GM18505 (cell line): Measurements from ENCODE around the gene NUAK1.

ENCODE experiments used
- ATAC-seq: cut with Tn5 transposase; IDR thresholded peaks from one replicate; pipeline ENCODE4 v1.9.1; 2021; ENCODE audit not compliant: unreplicated experiment
- POLR2A ChIP-seq: IDR thresholded peaks from 4 replicates; pipeline ENCODE4 v1.6.1; 2011; ENCODE audit warnings: borderline replicate concordance; ENCODE audit not compliant: insufficient read depth, insufficient read length; ENCODE audit errors: extremely low read depth

NUAK1 gene

DNA sequence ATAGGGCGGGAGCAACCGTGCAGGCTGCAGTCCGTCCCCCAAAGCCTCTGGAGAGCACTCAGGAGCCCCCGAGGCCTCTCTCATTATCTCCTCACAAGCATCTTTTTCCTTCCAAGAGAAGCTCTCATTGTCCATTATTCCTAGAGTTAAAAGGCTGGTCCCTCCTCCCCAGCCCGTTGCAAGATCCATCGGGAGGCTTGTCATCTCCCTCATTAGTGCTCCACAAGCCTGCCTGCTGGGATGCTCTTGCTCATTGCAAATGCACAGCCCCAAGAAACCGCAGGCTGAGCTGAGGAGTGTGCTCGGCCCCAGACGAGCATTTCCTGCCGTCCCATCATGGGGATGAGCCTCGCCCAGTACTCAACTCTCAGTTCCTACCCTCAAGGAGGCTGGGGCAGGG lies 23.3 kb downstream of the NUAK1 start:
- no peak for TF ChIP-seq POLR2A
- ATAC-seq, result no peak

DNA sequence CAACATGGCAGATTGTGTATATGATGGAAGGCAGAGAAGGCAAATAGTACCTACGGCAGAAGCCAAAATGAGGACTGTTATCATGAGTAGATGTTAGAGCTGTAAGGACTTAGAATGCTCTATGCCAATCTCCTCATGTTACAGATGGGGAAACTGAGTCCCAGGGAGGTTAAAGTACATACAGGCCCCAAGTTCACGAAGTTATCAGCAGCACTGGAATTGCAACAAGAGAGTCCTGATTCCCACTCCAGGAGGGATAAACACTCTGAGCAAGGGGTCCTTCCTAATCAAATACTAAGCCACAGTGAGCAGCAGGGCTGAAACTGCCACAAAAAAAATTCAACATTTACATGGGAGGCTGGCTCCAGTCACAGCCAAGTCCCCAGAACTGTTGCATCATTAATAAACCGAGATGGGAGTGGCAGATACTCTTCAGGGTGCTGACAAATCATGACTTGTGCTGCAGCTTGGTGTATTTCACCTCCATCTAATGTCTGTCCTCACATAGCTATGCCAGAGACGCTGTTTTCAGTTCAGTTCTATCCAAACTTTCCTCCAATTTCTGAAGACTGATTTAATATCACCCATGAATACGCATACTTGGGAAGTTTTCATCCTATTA lies 24.2 kb downstream of the NUAK1 start:
- ATAC-seq, result no peak
- no peak for TF ChIP-seq POLR2A

DNA sequence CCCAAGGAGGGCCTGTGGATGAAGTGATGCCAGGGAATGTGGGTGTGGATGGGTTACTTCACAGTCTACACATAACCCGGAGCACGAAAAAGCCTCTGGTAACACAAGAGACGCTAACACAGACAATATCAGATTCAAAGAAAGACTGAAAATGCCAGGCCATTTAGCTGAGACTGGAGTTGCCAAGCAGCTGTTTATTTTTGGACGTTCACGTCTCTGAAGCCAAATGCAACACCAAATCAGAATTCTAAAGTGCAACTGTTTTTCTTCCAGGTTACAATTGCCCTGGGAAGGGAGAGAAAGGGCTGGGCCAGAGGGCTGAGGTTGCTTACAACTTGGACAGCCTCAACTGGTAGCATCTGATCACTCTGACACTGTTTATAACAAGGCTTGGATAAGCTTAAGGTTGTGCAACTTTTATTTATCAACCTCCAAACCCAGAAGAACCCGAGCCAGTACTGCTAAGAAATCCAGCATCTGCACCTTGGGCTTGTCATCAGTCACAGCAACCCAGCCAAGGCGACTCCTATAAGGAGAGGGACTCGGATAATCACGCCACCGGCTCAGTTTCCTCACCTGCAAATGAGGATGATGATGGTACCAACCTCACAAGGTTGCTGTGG lies 24.8 kb downstream of the NUAK1 start:
- no peak for TF ChIP-seq POLR2A
- ATAC-seq, result no peak

DNA sequence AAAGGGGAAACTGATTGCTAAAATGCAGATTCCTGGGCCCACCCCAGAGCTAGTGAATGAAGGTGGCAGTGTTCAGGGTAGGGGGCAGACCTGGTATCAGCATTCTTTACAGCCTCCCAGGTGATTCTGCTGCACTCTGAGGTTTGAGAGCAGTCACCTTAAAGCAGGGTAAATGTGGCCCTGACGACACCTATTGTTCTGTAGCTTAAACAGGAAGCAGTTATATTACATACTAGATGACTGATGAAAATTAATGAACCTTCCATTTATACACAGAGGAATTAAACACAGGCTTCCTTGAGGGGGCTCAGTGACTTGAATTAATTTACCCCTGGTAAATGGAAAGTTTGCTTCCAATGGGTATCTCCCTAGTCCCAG lies 25.3 kb downstream of the NUAK1 start:
- TF ChIP-seq POLR2A, result no peak
- ATAC-seq, result no peak

DNA sequence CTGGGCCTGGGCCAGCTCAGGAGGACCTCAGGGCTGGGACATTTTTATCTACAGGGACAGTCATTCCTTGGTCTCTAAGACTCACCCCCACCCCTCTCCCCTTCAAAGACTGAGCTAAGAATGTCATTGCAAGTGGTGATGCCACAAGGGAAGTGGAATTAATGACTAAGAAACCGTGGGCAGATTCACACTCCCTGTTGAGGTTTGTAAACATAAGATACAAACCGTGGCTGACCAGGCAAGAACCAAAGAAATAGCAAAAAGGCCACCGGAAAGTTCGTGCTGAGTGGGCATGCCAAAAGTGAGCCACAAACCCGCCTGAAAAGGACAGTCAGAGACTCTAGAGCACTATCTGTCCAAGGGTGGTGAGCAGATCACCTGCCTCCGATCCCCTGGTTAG lies 25.7 kb downstream of the NUAK1 start:
- TF ChIP-seq POLR2A, result no peak
- no peak for ATAC-seq

DNA sequence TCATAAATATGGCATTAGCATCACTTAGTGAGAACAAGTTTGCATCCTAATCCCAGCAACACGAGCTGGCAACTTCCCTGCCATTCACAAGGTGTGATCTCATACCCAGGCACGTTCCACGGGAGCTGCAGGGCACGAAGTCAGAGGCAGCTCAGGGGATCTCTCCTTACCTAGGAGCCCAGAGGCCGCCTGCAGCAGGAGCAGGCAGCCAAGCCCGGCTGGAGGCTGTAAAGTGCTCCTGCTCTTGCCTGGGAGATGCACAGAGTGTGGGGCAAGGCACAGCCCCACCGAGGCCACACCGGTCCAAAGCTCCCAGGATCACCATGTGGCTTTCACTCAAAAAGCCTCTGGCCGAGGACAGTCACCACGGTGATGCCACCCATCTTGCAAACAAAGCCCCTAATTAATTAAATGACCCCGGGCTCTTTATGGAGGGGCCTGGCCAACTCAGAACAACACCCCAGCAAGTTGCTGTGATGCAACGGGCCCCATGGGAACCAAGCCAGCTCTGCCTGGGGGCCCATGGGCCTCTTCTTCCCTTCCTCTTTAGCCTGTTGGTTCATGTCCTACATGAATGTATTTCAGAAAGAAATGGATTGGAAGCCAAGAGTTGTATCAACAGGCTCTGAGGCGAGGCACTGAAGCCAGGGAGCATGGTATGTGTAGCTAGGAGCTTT lies 26.5 kb downstream of the NUAK1 start:
- no peak for TF ChIP-seq POLR2A
- ATAC-seq, result no peak

DNA sequence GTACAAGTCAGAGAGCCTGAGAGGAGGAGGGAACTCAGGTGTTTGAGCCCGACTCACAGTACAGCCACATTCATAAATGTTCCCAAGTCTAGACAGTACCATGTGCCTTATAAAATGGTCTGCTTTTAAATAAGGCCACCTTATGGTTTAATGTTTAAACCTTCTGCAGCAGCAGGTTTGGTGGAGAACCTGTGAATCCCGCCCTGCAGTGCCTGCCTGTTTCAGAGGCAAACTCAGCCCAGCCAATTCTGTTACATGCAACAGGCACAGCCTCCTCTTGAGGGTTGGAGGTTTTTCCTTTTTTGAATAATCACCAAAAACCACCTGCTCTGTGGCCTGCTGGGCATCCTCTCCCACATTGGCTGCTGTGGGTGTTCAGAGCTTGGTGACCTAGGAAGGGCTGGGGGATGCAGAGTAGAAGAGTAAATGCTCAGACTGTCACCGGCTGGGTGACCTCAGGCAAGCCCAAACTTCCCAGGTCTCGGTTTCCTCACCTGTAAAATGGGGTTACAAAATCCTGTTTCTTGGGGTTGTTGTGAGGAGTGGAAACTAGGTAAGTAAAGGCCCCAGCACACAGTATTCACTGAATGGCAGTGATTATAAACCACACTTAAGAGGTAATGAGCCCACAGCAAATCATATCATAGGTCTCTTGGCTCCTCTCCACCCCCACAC lies 28.0 kb downstream of the NUAK1 start:
- no peak for TF ChIP-seq POLR2A

DNA sequence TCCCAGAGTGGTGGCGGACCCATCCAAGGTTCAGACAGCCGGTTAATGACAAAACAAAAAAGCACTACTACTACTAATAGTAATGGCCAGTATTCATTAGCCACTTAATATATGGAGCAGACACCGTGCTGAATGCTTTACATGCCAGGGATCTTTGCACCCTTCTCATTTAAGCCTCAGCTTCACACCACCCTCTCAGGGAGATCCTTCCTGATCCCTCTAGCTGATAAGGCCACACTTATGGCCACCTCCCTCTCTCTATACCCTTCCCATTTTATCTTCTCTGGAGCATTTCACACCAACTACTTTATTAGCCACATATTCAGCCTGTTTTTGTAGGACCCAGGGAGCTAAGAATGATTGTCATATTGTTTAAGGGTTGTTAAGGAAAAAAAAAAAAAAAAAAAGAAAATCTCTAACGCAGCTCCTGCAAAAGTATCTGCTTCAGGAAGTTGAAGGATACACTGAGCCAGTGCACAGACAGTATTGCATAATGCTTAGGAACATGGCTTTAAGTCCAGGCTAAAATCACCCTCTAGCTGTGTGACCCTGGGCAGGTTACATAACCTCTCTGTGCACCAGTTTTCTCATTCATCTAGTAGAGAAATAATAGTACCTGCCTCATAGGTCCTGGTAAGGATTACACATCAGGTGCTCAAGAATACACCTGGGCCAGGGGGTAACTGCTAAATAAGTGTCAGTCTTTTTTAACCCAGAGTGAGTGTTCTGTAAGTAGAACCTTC lies 29.4 kb downstream of the NUAK1 start:
- no peak for TF ChIP-seq POLR2A
- no peak for ATAC-seq

More for the DNA sequence above, 28.0 kb downstream of the NUAK1 start:
- no peak for ATAC-seq

DNA sequence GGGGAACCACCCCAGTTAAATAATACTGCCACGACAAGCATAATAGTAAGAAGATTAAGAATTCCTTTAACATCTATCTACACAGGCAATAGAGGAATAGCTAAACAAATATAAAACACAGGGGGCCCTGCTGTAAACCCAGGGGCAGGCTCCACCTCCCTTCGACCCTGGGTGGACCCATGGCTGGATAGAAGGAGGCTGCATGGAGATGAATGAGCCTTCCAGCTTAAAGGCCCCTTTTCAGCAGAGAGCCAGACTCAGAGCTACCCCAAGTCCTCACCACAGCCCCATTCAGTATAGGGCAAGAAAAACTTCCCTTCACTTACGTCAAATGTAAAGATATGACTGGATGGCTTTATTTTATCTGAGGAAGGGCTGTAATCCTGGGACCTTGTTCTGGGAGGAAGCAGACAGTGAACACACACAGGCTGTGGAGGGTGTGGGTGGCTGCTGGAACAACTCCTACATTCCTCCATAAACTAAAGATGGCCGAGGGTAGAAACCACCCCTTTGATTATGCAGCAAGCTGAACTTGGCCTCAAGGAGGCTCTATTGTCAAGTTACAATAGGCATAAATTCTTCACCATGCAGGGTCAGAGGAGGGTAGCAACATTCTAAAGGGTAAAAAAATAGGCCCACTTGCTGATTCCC lies 30.4 kb downstream of the NUAK1 start:
- no peak for TF ChIP-seq POLR2A
- no peak for ATAC-seq

DNA sequence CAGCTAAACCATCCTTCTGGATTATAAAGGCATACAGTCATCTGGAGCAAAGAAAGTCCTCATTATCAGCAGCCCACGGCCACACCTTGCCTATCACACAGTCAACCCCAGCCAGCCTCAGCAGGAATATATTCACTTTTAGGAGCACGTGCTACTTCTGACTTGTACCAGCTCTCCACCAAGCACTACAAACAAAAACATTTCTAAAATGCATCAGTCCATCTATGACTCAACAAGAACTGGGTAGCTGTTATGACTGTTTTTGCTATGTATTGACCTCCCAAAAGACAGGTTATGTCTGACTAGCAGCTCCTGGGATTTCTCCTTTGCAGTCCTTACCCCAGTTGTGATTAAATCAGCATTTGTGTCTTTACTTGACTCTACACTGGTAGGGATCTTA lies 31.2 kb downstream of the NUAK1 start:
- no peak for ATAC-seq
- TF ChIP-seq POLR2A, result no peak

DNA sequence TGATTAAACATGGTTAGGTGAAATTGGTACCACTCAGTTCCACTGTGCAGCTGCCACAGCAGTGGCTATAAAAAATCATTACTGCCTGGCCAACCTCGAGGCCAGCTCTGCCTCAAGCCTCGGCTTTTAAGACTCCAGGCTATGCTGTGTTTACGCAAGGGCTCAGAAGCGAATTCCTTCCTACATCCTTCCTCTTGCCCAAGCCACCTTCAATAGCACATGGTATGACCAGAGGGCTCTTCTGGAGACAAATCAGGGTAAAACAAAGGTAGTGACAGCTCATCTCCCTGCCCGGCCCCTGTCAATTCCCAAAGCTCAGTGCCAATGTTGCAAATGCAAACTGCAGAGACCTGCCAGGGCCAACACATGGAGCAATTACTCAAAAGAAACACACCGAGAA lies 31.9 kb downstream of the NUAK1 start:
- no peak for ATAC-seq
- no peak for TF ChIP-seq POLR2A

DNA sequence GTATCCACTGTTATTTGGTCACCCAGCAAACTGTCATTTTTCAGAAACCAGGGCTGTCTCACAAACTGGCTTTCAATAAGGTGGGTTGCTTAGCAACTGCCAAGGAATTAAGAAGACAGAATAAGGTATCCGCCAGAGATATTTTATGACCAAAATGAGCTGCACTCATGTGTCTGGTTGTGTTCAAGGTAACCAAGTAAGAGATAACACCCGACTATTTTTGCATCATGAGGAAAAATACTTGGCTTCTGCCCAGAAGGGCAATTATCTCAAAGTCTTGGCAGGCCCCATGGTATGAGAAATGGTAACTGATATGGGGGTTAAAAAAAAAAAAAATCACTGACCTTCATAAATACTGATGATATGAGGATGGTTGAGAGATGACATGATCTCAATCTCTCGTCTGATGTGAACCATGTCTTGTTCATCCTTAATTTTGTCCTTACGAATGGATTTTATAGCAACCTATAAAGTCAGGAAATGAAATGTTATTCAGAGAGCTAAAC lies 32.6 kb downstream of the NUAK1 start:
- no peak for ATAC-seq
- TF ChIP-seq POLR2A, result no peak
